PFSK-1 (cell line): ENCODE data around the gene B4GALT2.

ENCODE experiments used
- POLR2AphosphoS5 ChIP-seq: IDR thresholded peaks from 2 replicates; pipeline ENCODE4 v1.6.1; 2012; ENCODE audit warnings: low read depth, mild to moderate bottlenecking, control low read depth, low read length, moderate library complexity
- SIN3A ChIP-seq: IDR thresholded peaks from 2 replicates; pipeline ENCODE4 v1.6.1; 2012; ENCODE audit warnings: mild to moderate bottlenecking, low read length, moderate library complexity, borderline replicate concordance; ENCODE audit not compliant: insufficient read depth
- TAF1 ChIP-seq: IDR thresholded peaks from 2 replicates; pipeline ENCODE4 v1.6.1; 2012; ENCODE audit warnings: low read length, control low read depth, borderline replicate concordance; ENCODE audit not compliant: insufficient read depth
- TF ChIP-seq, protein P1 (sequence below), 2 experiments: IDR thresholded peaks; 2 replicates each; pipeline versions ENCODE4 v1.6.1 to v1.8.0; 2011 to 2012; ENCODE audit warnings: low read depth in 2 of 2, low read length in 2 of 2, control low read depth in 1 of 2, inconsistent platforms in 1 of 2, mild to moderate bottlenecking in 1 of 2, moderate library complexity in 1 of 2; ENCODE audit not compliant: insufficient read depth in 1 of 2

DNA sequence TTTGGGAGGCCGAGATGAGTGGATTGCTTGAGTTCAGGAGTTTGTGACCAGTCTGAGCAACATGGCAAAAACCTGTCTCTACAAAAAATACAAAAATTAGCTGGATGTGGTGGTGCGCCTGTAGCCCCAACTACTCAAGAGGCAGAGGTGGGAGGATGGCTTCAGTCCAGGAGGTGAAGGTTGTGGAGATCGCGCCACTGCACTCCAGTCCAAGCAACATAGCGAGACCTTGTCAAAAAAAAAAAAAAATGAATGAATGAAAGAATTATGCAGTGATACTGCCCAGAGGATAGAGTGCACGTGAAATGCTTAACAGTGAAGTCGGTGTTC, 9.6 kb upstream of the B4GALT2 start:
- TF ChIP-seq, protein P1, sequence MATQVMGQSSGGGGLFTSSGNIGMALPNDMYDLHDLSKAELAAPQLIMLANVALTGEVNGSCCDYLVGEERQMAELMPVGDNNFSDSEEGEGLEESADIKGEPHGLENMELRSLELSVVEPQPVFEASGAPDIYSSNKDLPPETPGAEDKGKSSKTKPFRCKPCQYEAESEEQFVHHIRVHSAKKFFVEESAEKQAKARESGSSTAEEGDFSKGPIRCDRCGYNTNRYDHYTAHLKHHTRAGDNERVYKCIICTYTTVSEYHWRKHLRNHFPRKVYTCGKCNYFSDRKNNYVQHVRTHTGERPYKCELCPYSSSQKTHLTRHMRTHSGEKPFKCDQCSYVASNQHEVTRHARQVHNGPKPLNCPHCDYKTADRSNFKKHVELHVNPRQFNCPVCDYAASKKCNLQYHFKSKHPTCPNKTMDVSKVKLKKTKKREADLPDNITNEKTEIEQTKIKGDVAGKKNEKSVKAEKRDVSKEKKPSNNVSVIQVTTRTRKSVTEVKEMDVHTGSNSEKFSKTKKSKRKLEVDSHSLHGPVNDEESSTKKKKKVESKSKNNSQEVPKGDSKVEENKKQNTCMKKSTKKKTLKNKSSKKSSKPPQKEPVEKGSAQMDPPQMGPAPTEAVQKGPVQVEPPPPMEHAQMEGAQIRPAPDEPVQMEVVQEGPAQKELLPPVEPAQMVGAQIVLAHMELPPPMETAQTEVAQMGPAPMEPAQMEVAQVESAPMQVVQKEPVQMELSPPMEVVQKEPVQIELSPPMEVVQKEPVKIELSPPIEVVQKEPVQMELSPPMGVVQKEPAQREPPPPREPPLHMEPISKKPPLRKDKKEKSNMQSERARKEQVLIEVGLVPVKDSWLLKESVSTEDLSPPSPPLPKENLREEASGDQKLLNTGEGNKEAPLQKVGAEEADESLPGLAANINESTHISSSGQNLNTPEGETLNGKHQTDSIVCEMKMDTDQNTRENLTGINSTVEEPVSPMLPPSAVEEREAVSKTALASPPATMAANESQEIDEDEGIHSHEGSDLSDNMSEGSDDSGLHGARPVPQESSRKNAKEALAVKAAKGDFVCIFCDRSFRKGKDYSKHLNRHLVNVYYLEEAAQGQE (IDR thresholded peaks at IDR 0.05; ENCODE audit: insufficient read depth in 1 of 2, low read depth in 2 of 2, low read length in 2 of 2), result no peak; a peak in 1 of 4 replicates
- no peak for TF ChIP-seq SIN3A
- TF ChIP-seq POLR2AphosphoS5, result no peak
- no peak for TF ChIP-seq TAF1
